Neural progenitor cell (in vitro differentiated cells): ENCODE results near the gene ANGEL1. TPM values are rescaled to one million over a fixed set of nuclear protein-coding genes. Genes with fewer than 3 reads are reported as not detected.

Experiments
- DNase-seq: peaks from one replicate; pipeline ENCODE4 v3.0.0-alpha.2; 2016; ENCODE audit warnings: low spot score
- H2AFZ ChIP-seq: fragments of 200-600 bp; sonication (generic); replicated peaks from 2 replicates; pipeline ENCODE4 v1.6.1; 2016; ENCODE audit warnings: antibody characterized with exemption
- H3F3A ChIP-seq: fragments of 200-600 bp; sonication (generic); 2 replicates; pipeline ENCODE4 v1.6.1; 2016; ENCODE audit warnings: antibody characterized with exemption, low read depth
- H3K27ac ChIP-seq: fragments of 200-600 bp; sonication (generic); 2 replicates; pipeline ENCODE4 v1.5.1; 2016; ENCODE audit warnings: mild to moderate bottlenecking
- H3K27me3 ChIP-seq: fragments of 200-600 bp; sonication (generic); 2 replicates; pipeline ENCODE4 v1.6.1; 2016; ENCODE audit warnings: mild to moderate bottlenecking, moderate library complexity
- H3K36me3 ChIP-seq: fragments of 200-600 bp; sonication (generic); 2 replicates; pipeline ENCODE4 v1.5.1; 2016
- H3K4me1 ChIP-seq: fragments of 200-600 bp; sonication (generic); 2 replicates; pipeline ENCODE4 v1.6.1; 2016; ENCODE audit warnings: mixed run types
- H3K4me2 ChIP-seq: fragments of 200-600 bp; sonication (generic); 2 replicates; pipeline ENCODE4 v1.6.1; 2016
- H3K4me3 ChIP-seq: fragments of 200-600 bp; sonication (generic); 2 replicates; pipeline ENCODE4 v1.5.1; 2016
- H3K79me2 ChIP-seq: fragments of 200-600 bp; sonication (generic); 2 replicates; pipeline ENCODE4 v1.6.1; 2016; ENCODE audit warnings: low read depth
- H3K9ac ChIP-seq: fragments of 200-600 bp; sonication (generic); 2 replicates; pipeline ENCODE4 v1.6.1; 2016
- H3K9me3 ChIP-seq: fragments of 200-600 bp; sonication (generic); 2 replicates; pipeline ENCODE4 v1.5.1; 2016; ENCODE audit warnings: low read depth
- H4K20me1 ChIP-seq: fragments of 200-600 bp; sonication (generic); 2 replicates; pipeline ENCODE4 v1.6.1; 2016; ENCODE audit warnings: low read depth
- H3K27ac Mint-ChIP-seq: 3 replicates; pipeline ENCODE4 v1.8.0; 2021; ENCODE audit warnings: mixed read lengths
- H3K27me3 Mint-ChIP-seq: 2 replicates; pipeline ENCODE4 v1.8.0; 2022; ENCODE audit warnings: low read depth, mild to moderate bottlenecking, inconsistent platforms, moderate library complexity, mixed read lengths; ENCODE audit not compliant: insufficient read depth
- H3K36me3 Mint-ChIP-seq: 3 replicates; pipeline ENCODE4 v1.8.0; 2021; ENCODE audit warnings: mixed read lengths
- H3K4me1 Mint-ChIP-seq: 3 replicates; pipeline ENCODE4 v1.8.0; 2021; ENCODE audit warnings: mixed read lengths
- H3K4me3 Mint-ChIP-seq: 3 replicates; pipeline ENCODE4 v1.8.0; 2021; ENCODE audit warnings: mild to moderate bottlenecking, moderate library complexity, mixed read lengths
- H3K9me3 Mint-ChIP-seq: 3 replicates; pipeline ENCODE4 v1.8.0; 2020; ENCODE audit warnings: mixed read lengths
- CTCF ChIP-seq: fragments of 200-600 bp; sonication (generic); IDR thresholded peaks from 2 replicates; pipeline ENCODE4 v1.5.1; 2017; ENCODE audit warnings: antibody characterized with exemption, mild to moderate bottlenecking
- EZH2 ChIP-seq: fragments of 200-600 bp; sonication (generic); IDR thresholded peaks from 2 replicates; pipeline ENCODE4 v1.6.1; 2017; ENCODE audit warnings: antibody characterized with exemption, mild to moderate bottlenecking, moderate library complexity
- EZH2phosphoT487 ChIP-seq: fragments of 200-600 bp; sonication (generic); IDR thresholded peaks from 2 replicates; pipeline ENCODE4 v1.6.1; 2017; ENCODE audit warnings: antibody characterized with exemption
- total RNA-seq: library from RNA; depleted of rRNA; stranded (reverse); fragments of >200 nt; gene quantifications from 2 replicates; pipeline ENCODE4 v1.2.3, GENCODE V29; 2015; ENCODE audit warnings: low replicate concordance

The ANGEL1 gene
- total RNA-seq, 1 donor from 2014 or later, result 23.2 TPM

DNA sequence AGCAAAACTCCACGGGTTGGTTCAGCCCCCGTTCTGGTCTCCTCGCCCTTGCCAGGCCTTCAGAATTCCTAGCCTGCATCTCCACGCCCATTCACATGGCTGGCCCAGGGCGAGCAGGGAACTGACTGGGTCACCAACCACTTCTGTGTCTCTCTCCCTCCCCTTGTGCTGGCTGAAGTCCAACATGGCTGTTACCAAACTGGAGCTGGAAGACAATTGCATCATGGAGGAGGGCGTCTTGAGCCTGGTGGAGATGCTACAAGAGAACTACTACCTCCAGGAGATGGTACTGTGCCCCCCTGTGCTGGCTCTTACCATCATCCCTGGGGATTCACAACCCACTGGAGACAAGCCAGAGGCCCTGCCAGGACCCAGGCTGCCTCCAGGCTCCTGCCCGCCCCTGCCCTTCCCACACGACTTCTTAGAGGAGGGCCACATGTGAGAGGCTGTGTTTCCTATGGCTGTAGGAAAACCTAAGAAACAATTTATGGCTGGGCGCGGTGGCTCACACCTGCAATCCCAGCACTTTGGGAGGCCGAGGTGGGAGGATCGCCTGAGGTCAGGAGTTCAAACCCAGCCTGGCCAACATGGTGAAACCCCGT is 23.4 kb upstream of the ANGEL1 start:
- no peaks in the 10 kb centered on the region for H3K36me3 ChIP-seq
- no peaks in the 10 kb centered on the region for H3K79me2 ChIP-seq
- H3K4me1 ChIP-seq, result peaks cover 21% of the 10 kb centered on the region
- H3K27ac ChIP-seq, result no peak overlapping the region
- H3K4me3 Mint-ChIP-seq, result no peak overlapping the region
- no peaks in the 10 kb centered on the region for H3K27me3 ChIP-seq
- no peaks in the 10 kb centered on the region for H3K27me3 Mint-ChIP-seq
- TF ChIP-seq CTCF (no peak), EZH2 (no peak), EZH2phosphoT487 (no peak)
- H3K9ac ChIP-seq, result no peak overlapping the region
- H3K4me3 ChIP-seq, result no peak overlapping the region
- peaks cover 2% of the 10 kb centered on the region for H3K36me3 Mint-ChIP-seq
- no peak overlapping the region for H2AFZ ChIP-seq
- peaks cover 14% of the 10 kb centered on the region for H3K4me1 Mint-ChIP-seq
- H3K9me3 Mint-ChIP-seq, result peaks cover 2% of the 10 kb centered on the region
- H3K9me3 ChIP-seq, result no peaks in the 10 kb centered on the region
- H4K20me1 ChIP-seq, result no peaks in the 10 kb centered on the region
- no peak overlapping the region for H3K4me2 ChIP-seq
- peak overlapping the region; percentile 19 for H3K27ac Mint-ChIP-seq
- DNase-seq, result no peak
- H3F3A ChIP-seq, result no peaks in the 10 kb centered on the region

- no peak overlapping the region for H3K9ac ChIP-seq
- peak overlapping the region; percentile 15 for H3K27ac Mint-ChIP-seq
- no peak overlapping the region for H2AFZ ChIP-seq
- no peaks in the 10 kb centered on the region for H4K20me1 ChIP-seq
- H3K4me2 ChIP-seq, result no peak overlapping the region
- peaks cover 34% of the 10 kb centered on the region for H3K4me1 ChIP-seq
- H3K9me3 Mint-ChIP-seq, result peaks cover 2% of the 10 kb centered on the region
- H3K27ac ChIP-seq, result no peak overlapping the region
- no peaks in the 10 kb centered on the region for H3K79me2 ChIP-seq
- H3K27me3 Mint-ChIP-seq, result peaks cover 2% of the 10 kb centered on the region
- peaks cover 2% of the 10 kb centered on the region for H3K36me3 Mint-ChIP-seq
- TF ChIP-seq EZH2phosphoT487 (no peak), EZH2 (no peak), CTCF (no peak)
- no peaks in the 10 kb centered on the region for H3F3A ChIP-seq
- H3K36me3 ChIP-seq, result no peaks in the 10 kb centered on the region
- H3K27me3 ChIP-seq, result no peaks in the 10 kb centered on the region
- DNase-seq, result no peak
- H3K4me3 Mint-ChIP-seq, result no peak overlapping the region
- H3K9me3 ChIP-seq, result no peaks in the 10 kb centered on the region
- peaks cover 23% of the 10 kb centered on the region for H3K4me1 Mint-ChIP-seq
- no peak overlapping the region for H3K4me3 ChIP-seq
These were observed 21.6 kb upstream of the ANGEL1 start for GRCh38 chr14:76834241-76834661.

GRCh38 chr14:76833011-76833410 is 20.3 kb upstream of the ANGEL1 start:
- H3K4me3 ChIP-seq, result no peak overlapping the region
- Mint-ChIP-seq H3K36me3 (peaks cover 2% of the 10 kb centered on the region), H3K27me3 (peaks cover 4% of the 10 kb centered on the region), H3K9me3 (peaks cover 2% of the 10 kb centered on the region), H3K4me1 (peaks cover 28% of the 10 kb centered on the region), H3K4me3 (no peak overlapping the region), H3K27ac (no peak overlapping the region)
- H3K79me2 ChIP-seq, result no peaks in the 10 kb centered on the region
- no peaks in the 10 kb centered on the region for H3F3A ChIP-seq
- no peaks in the 10 kb centered on the region for H3K27me3 ChIP-seq
- H3K27ac ChIP-seq, result no peak overlapping the region
- no peak overlapping the region for H3K9ac ChIP-seq
- no peak overlapping the region for H3K4me2 ChIP-seq
- no peaks in the 10 kb centered on the region for H4K20me1 ChIP-seq
- H3K9me3 ChIP-seq, result no peaks in the 10 kb centered on the region
- TF ChIP-seq CTCF, result no peak
- no peaks in the 10 kb centered on the region for H3K36me3 ChIP-seq
- no peak overlapping the region for H2AFZ ChIP-seq
- peaks cover 38% of the 10 kb centered on the region for H3K4me1 ChIP-seq
- DNase-seq, result no peak
